ENCODE measurements around the gene TEX22.

TEX22 gene

DNA sequence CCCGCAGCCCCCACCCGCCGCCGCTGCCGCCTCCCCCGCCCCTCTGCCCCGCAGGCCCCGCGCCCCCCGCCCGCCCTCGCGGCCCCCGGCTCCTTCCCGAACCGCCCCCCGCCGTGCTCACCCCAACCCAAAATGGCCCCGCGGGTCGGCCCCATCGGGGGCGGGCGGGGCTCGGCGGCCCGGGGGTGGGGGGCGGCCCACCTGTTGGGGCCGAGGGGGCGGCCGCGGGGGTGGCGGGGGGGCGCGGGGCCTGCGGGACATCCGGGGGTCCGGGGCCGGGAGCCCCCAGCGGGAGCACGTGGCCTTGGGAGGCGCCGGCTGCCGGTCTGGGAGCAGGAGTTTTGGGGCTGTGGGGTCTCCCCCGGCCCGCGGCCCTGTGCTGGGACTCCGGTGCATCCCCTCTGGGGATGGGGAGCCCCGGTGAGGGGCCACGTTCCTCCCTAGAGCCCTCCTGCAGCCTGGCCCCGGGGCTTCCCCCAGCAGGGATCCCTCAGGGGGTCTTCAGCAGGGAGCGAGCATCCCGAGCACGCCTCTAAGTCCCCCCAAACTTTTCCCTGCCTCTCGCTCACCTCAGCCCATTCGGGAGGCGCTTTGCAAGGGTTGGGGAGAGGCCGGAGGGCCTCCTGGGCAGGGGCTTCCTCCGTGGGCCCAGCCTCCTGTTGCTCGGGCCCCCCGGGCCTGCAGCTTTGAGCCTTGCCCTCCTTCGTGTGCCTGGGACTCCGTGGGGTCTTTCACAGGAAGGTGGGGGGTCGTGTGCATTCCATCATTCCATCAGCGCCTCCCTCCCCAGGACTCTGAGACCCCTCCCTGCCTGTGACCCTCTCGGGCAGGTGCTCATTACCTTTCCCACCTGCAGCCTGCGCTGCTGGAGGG, 22.0 kb downstream of the TEX22 start:
- no peak for DNase-seq (ENCODE audit: low read depth in 1 of 2, low spot score in 1 of 2)

GRCh38 chr14:105420974-105421674, 22.8 kb downstream of the TEX22 start:
- DNase-seq (ENCODE audit: low read depth in 1 of 2, low spot score in 1 of 2) = no peak

DNA sequence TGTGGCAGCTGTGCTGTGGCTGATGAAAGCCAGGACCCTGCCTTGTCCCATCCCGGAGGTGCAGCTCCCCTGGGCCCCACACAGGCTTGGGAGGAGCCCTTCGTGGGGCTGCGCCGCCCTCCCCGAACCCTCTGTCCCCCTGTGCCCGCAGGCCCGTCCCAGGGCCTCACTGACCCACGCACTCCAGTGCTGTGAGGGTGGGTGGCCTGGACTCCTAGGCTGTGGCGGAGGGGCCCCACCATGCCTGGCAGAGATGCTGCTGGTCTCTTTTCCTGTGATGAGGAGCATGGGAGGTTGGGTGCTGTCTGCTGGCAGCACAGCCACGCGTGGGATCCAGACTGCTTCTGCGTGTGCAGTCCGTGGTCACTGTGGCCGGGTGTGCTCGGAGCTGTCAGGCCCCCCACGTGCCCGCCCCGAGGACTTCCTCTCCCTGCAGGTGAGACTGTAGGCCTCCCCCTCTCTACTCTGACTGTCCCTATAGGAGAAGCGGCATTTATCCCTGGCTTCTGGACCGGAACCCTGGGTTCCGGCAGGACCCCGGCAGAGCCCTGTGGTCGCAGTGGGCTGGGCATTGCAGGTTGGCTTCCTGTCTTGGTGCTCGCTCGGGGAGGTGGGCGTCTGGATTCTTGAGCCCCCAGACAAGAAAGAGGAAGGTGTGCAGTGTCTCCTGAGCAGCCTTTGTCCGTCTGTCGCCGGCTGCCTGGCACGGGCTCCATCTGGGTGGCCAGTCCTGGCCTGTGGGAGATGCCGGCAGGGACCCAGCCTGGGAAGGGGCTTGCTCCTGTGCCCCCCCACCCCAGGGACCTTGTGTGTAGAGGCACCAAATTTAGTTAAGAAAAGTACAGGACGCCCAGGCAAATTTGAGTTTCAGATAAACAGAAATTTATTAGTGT, 23.6 kb downstream of the TEX22 start:
- DNase-seq (ENCODE audit: low read depth in 1 of 2, low spot score in 1 of 2) = no peak

DNA sequence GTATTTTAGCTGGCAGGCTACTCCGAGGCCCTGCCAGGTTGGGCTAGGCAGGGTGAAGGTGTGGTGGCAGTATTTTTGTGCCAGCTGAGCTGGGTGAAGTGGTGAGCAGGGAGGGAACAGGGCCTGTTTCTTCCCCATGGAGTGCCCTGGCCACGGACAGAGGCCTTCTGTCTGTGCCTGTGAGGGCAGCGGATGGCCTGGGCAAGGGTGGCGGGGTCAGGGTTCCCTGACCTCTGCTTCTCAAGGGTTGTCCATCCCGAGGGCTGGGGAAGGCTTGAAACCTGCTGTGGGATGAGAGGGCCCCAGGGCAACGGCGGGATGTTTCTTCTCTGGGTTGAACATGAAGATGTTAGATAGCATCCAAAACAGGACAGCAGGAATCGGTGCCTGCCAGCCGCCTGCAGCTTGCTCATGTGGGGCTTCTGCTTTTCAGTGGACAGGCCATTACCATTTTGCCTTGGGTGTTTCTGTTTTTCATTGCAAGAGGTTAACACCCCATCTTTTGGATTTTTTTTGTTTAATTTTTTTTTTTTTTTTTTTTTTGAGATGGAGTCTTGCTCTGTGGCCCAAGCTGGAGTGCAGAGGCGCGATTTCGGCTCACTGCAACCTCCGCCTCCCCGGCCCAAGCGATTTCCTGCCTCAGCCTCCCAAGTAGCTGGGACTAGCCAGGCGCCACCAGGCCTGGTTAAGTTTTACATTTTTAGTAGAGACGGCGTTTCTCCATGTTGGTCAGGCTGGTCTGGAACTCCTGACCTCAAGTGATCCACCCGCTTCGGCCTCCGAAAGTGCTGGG, 24.6 kb downstream of the TEX22 start:
- DNase-seq (ENCODE audit: low read depth in 1 of 2, low spot score in 1 of 2) = no peak

- no peak for DNase-seq (ENCODE audit: low read depth in 1 of 2, low spot score in 1 of 2)
Observed at GRCh38 chr14:105423488-105424195, 25.3 kb downstream of the TEX22 start.

- DNase-seq (ENCODE audit: low read depth in 1 of 2, low spot score in 1 of 2) = no peak
Observed at GRCh38 chr14:105424861-105425260, 26.5 kb downstream of the TEX22 start.

GRCh38 chr14:105425823-105426247, 27.5 kb downstream of the TEX22 start:
- DNase-seq (ENCODE audit: low read depth in 1 of 2, low spot score in 1 of 2) = no peak

GRCh38 chr14:105426416-105427130, 28.2 kb downstream of the TEX22 start:
- no peak for DNase-seq (ENCODE audit: low read depth in 1 of 2, low spot score in 1 of 2)

DNA sequence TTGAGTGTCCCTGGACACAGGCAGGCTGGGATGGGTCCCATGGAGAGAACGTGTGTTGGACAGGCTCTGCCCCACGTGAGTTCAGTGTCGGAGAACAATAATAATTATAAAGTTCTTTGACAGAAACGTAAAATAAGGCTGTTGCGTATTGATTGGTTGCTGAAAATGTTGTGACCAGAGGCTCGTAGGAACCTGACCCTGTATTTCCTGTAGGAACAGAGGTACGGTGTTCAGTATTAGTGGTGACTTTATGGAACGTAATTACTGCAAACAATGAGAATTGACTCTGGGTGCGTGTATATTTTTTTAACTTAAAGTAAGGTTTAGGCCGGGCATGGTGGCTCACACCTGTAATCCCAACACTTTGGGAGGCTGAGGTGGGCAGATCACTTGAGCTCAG, 29.1 kb downstream of the TEX22 start:
- no peak for DNase-seq (ENCODE audit: low read depth in 1 of 2, low spot score in 1 of 2)

- no peak for DNase-seq (ENCODE audit: low read depth in 1 of 2, low spot score in 1 of 2)
Observed at GRCh38 chr14:105427936-105428485, 29.7 kb downstream of the TEX22 start.

- DNase-seq (ENCODE audit: low read depth in 1 of 2, low spot score in 1 of 2) = no peak
Observed at GRCh38 chr14:105430042-105430441, 31.7 kb downstream of the TEX22 start.

- no peak for DNase-seq (ENCODE audit: low read depth in 1 of 2, low spot score in 1 of 2)
Observed at GRCh38 chr14:105430565-105430964, 32.2 kb downstream of the TEX22 start.

- DNase-seq (ENCODE audit: low read depth in 1 of 2, low spot score in 1 of 2) = no peak
Observed at GRCh38 chr14:105431256-105431655, 32.9 kb downstream of the TEX22 start.

DNA sequence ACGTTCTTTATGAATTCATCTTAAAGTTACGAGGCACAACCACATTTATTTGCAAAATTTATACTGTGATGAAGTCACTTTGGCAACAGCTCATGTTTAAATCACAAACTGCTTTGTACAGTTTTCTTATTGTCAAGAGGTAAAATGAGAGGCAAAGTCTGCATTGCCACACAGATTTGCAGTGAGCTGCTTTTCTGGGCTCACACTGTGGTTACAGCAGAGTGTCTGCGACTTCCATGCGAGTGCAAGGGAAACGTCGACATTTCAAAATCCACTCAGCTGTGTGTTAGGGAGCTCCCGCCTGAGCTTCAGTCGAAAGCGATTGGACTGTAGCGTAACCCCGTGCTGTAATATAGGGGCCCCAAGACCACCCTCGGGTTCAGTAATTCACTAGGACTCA, 34.3 kb downstream of the TEX22 start:
- no peak for DNase-seq (ENCODE audit: low read depth in 1 of 2, low spot score in 1 of 2)

DNA sequence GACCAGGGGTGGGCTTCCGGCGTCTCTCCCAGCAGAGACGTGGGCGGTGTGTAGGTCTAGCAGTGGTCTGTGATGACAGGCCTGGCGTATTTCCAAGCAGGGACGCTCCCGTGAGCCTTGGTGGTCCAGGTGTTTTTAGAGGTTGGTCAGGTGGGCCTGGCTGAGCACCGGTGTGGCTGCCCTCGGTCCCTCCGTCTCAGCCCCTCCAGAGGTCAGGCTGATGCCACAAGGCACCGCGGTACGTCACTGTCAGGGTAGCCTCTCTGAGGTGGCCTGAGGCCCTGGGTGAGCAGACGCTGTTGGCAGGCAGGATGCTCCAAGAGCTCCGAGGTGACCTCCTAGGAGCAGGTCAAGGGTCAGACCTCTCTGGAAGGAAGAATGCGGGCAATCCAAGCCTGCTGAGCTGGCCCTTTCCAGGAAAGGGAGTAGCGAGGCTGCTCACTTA, 34.8 kb downstream of the TEX22 start:
- DNase-seq (ENCODE audit: low read depth in 1 of 2, low spot score in 1 of 2) = no peak

DNA sequence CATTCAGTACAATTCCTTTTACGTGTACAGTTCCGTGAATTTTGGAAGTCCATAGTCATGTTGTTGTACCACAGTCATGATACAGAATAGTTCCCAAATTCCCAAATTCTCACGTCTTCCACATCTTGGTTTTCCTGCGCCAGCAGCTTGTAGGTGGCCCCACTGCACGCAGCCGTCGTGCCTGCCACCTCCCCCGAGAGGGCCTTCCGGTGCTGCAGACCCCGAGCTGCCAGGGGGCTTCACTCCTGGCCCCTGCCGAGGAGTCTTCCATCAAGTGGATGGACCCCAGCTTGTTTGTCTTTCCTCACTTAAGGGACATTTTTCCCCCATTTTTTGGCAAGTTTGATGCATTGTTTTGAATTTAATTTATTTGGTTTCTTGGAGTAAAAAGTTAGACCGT, 38.1 kb downstream of the TEX22 start:
- no peak for DNase-seq (ENCODE audit: low read depth in 1 of 2, low spot score in 1 of 2)

DNA sequence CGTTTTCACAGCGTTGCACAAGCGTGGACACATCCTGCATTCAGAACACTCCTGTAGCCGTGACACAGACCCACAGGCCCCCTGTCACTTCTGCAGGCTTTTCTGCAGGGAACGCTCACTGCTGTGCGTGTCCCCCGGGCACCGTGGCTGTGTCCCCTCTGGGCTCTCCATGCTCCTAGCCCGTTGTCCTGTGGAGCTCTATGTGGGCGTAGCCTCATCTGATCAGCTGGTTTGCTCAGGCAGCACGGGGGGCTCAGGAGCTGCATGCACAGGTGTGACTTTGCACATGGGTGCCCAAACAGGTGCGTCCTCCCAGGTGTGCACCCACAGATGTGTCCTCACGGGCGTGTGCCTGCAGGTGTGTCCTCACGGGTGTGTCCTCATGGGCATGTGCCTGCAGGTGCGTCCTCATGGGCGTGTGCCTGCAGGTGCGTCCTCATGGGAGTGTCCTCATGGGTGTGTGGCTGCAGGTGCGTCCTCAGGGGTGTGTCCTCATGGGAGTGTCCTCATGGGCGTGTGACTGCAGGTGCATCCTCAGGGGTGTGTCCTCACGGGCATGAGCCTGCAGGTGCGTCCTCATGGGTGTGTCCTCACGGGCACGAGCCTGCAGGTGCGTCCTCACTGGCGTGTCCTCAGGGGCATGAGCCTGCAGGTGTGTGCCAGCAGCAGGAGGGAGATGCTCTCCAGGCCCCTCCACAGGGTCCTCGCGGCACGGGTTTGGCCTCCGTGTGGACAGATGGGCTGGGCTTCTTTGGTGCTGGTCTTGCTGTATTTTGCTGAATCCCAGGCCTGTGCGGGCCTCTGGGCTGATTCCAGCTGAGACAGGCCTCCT, 38.8 kb downstream of the TEX22 start:
- no peak for DNase-seq (ENCODE audit: low read depth in 1 of 2, low spot score in 1 of 2)

Measured in stimulated activated CD4-positive, alpha-beta T cell treated with anti-CD3 and anti-CD28 coated beads, Interleukin-15, amount 100 ng/mL, for 1 hour (primary cell).